ENCODE data around the gene SORT1. TPM values are rescaled to one million over a fixed set of nuclear protein-coding genes. Genes with fewer than 3 reads are reported as not detected.

SORT1 gene
- polyA plus RNA-seq, 1 donor from 2014 or later: 33.3 TPM

GRCh38 chr1:109432336-109432735 lies 34.6 kb upstream of the SORT1 start:
- no peaks in the 10 kb centered on the region for H3K79me2 ChIP-seq (replicated peaks; ENCODE audit: insufficient read depth, low read length)
- no peak overlapping the region for H3K4me3 ChIP-seq (ENCODE audit: low read length)

GRCh38 chr1:109427171-109427467 lies 29.4 kb upstream of the SORT1 start:
- peak overlapping the region; percentile 84 for H3K4me2 ChIP-seq (ENCODE audit: low read length)
- H3K9me2 ChIP-seq (ENCODE audit: insufficient read depth, low read length): no peaks in the 10 kb centered on the region
- H3K27me3 ChIP-seq (ENCODE audit: insufficient read depth, low read depth, low read length): no peaks in the 10 kb centered on the region
- H3K27ac ChIP-seq (ENCODE audit: low read length): peak overlapping the region; percentile 57
- no peaks in the 10 kb centered on the region for H4K20me1 ChIP-seq (ENCODE audit: insufficient read depth)
- H3K9me3 ChIP-seq (ENCODE audit: low read length): no peaks in the 10 kb centered on the region
- no peaks in the 10 kb centered on the region for H3K36me3 ChIP-seq (ENCODE audit: insufficient read depth, low read length)
- H3F3A ChIP-seq (ENCODE audit: insufficient read depth, low read length, poor library complexity, severe bottlenecking): no peaks in the 10 kb centered on the region
- H3K9ac ChIP-seq (ENCODE audit: low read length): peak overlapping the region; percentile 62
- peak overlapping the region; percentile 86 for H2AFZ ChIP-seq (ENCODE audit: low read depth, low read length)
- H3K79me2 ChIP-seq (replicated peaks; ENCODE audit: insufficient read depth, low read length): peaks cover 20% of the 10 kb centered on the region
- H3K4me3 ChIP-seq (ENCODE audit: low read length): peak overlapping the region; percentile 86
- TF ChIP-seq SMC3 (conservative IDR thresholded peaks at IDR 0.05; ENCODE audit: poor library complexity) (no peak), TAF1 (IDR thresholded peaks at IDR 0.05; ENCODE audit: low read depth) (no peak), POLR2AphosphoS5 (IDR thresholded peaks at IDR 0.05) (no peak), EZH2 (IDR thresholded peaks at IDR 0.05; ENCODE audit: borderline replicate concordance, insufficient read depth, low read length, poor library complexity, severe bottlenecking) (no peak), RAD21 (conservative IDR thresholded peaks at IDR 0.05) (no peak), EP300 (conservative IDR thresholded peaks at IDR 0.05; ENCODE audit: poor library complexity, severe bottlenecking) (no peak), CTCF (IDR thresholded peaks at IDR 0.05; ENCODE audit: poor library complexity, severe bottlenecking) (no peak)

More at GRCh38 chr1:109432336-109432735, 34.6 kb upstream of the SORT1 start:
- Histone ChIP-seq H3K27me3 (ENCODE audit: insufficient read depth, low read depth, low read length) (no peaks in the 10 kb centered on the region), H3K9me2 (ENCODE audit: insufficient read depth, low read length) (no peaks in the 10 kb centered on the region), H3K36me3 (ENCODE audit: insufficient read depth, low read length) (no peaks in the 10 kb centered on the region), H4K20me1 (ENCODE audit: insufficient read depth) (no peaks in the 10 kb centered on the region), H3K27ac (ENCODE audit: low read length) (no peak overlapping the region), H3K4me2 (ENCODE audit: low read length) (no peak overlapping the region), H3K9ac (ENCODE audit: low read length) (no peak overlapping the region), H3F3A (ENCODE audit: insufficient read depth, low read length, poor library complexity, severe bottlenecking) (no peaks in the 10 kb centered on the region), H3K9me3 (ENCODE audit: low read length) (no peaks in the 10 kb centered on the region), H2AFZ (ENCODE audit: low read depth, low read length) (no peak overlapping the region)
- no peak for TF ChIP-seq SMC3 (conservative IDR thresholded peaks at IDR 0.05; ENCODE audit: poor library complexity)
- TF ChIP-seq REST (IDR thresholded peaks at IDR 0.05; ENCODE audit: borderline replicate concordance): no peak
- TF ChIP-seq TAF1 (IDR thresholded peaks at IDR 0.05; ENCODE audit: low read depth): no peak
- no peak for TF ChIP-seq RAD21 (conservative IDR thresholded peaks at IDR 0.05)
- no peak for TF ChIP-seq CTCF (IDR thresholded peaks at IDR 0.05; ENCODE audit: poor library complexity, severe bottlenecking)
- TF ChIP-seq MXI1 (conservative IDR thresholded peaks at IDR 0.05; ENCODE audit: poor library complexity, severe bottlenecking): no peak
- no peak for TF ChIP-seq POLR2AphosphoS5 (IDR thresholded peaks at IDR 0.05)
- TF ChIP-seq EP300 (conservative IDR thresholded peaks at IDR 0.05; ENCODE audit: poor library complexity, severe bottlenecking): no peak
- no peak for TF ChIP-seq EZH2 (IDR thresholded peaks at IDR 0.05; ENCODE audit: borderline replicate concordance, insufficient read depth, low read length, poor library complexity, severe bottlenecking)
